Stimulated activated naive B cell treated with anti-CD40 and anti-IgM and Interleukin-4, amounts not matched to agents 10 μg/mL and 1 μg/mL and 100 μg/mL, for 72 hours (primary cell): Measurements from ENCODE around the gene POU2F1.

ENCODE experiments used
- ATAC-seq, 2 donors: fragments of 150-1000 bp; cut with Tn5 transposase; replicated peaks; 2 replicates each; pipeline ENCODE4 v1.10.0; 2021; ENCODE audit warnings: moderate library complexity in 1 of 2
- DNase-seq: peaks from one replicate; pipeline ENCODE4 v3.0.0; 2021
- H3K27ac Mint-ChIP-seq: one replicate; pipeline ENCODE4 v1.8.0; 2022; ENCODE audit warnings: mild to moderate bottlenecking, mixed read lengths
- H3K27me3 Mint-ChIP-seq, 2 donors: one replicate each; pipeline ENCODE4 v1.8.0; 2022; ENCODE audit warnings: mixed read lengths in 2 of 2
- H3K36me3 Mint-ChIP-seq, 2 donors: one replicate each; pipeline ENCODE4 v1.8.0; 2022; ENCODE audit warnings: mixed read lengths in 2 of 2, mild to moderate bottlenecking in 1 of 2
- H3K4me1 Mint-ChIP-seq, 2 donors: one replicate each; pipeline ENCODE4 v1.8.0; 2022; ENCODE audit warnings: mixed read lengths in 2 of 2, mild to moderate bottlenecking in 1 of 2
- H3K4me3 Mint-ChIP-seq, 2 donors: one replicate each; pipeline ENCODE4 v1.8.0; 2022; ENCODE audit warnings: mild to moderate bottlenecking in 2 of 2, mixed read lengths in 2 of 2, moderate library complexity in 1 of 2
- H3K9me3 Mint-ChIP-seq, 2 donors: one replicate each; pipeline ENCODE4 v1.8.0; 2022; ENCODE audit warnings: mixed read lengths in 2 of 2, mild to moderate bottlenecking in 1 of 2

POU2F1 gene

GRCh38 chr1:167413328-167413727 lies 192.6 kb downstream of the POU2F1 start:
- Mint-ChIP-seq H3K9me3 (no peaks in the 10 kb centered on the region), H3K27me3 (no peaks in the 10 kb centered on the region), H3K4me3 (no peak overlapping the region), H3K36me3 (peaks cover 16 to 37% of the 10 kb centered on the region in 2 donors), H3K4me1 (peaks cover 6 to 20% of the 10 kb centered on the region in 2 donors), H3K27ac (no peak overlapping the region)
- ATAC-seq = no peak
- no peak for DNase-seq

- no peaks in the 10 kb centered on the region for H3K9me3 Mint-ChIP-seq
- no peak overlapping the region for H3K4me3 Mint-ChIP-seq
- DNase-seq (no peak), ATAC-seq (no peak)
- H3K27me3 Mint-ChIP-seq = no peaks in the 10 kb centered on the region
- H3K4me1 Mint-ChIP-seq = peaks cover 7 to 27% of the 10 kb centered on the region in 2 donors
- peaks cover 16 to 35% of the 10 kb centered on the region in 2 donors for H3K36me3 Mint-ChIP-seq
- H3K27ac Mint-ChIP-seq = no peak overlapping the region
Observed at GRCh38 chr1:167416506-167416905, 195.8 kb downstream of the POU2F1 start.

- no peak overlapping the region for H3K4me3 Mint-ChIP-seq
- H3K9me3 Mint-ChIP-seq = no peaks in the 10 kb centered on the region
- no peak for DNase-seq
- H3K27me3 Mint-ChIP-seq = no peaks in the 10 kb centered on the region
- H3K36me3 Mint-ChIP-seq = peaks cover 8 to 25% of the 10 kb centered on the region in 2 donors
- no peak for ATAC-seq
- H3K4me1 Mint-ChIP-seq = peaks cover 7 to 19% of the 10 kb centered on the region in 2 donors
- no peak overlapping the region for H3K27ac Mint-ChIP-seq
Observed at GRCh38 chr1:167418391-167418790, 197.7 kb downstream of the POU2F1 start.

- no peaks in the 10 kb centered on the region for H3K9me3 Mint-ChIP-seq
- no peak for ATAC-seq
Observed at GRCh38 chr1:167419245-167419644, 198.6 kb downstream of the POU2F1 start.

GRCh38 chr1:167420510-167420909 lies 199.8 kb downstream of the POU2F1 start:
- DNase-seq (no peak), ATAC-seq (no peak)
- Mint-ChIP-seq H3K9me3 (no peaks in the 10 kb centered on the region), H3K4me3 (no peak overlapping the region), H3K36me3 (peaks cover 6 to 26% of the 10 kb centered on the region in 2 donors), H3K27me3 (no peaks in the 10 kb centered on the region), H3K4me1 (peaks cover 8 to 19% of the 10 kb centered on the region in 2 donors), H3K27ac (no peak overlapping the region)

More at GRCh38 chr1:167419245-167419644, 198.6 kb downstream of the POU2F1 start:
- no peak overlapping the region for H3K27ac Mint-ChIP-seq
- H3K4me1 Mint-ChIP-seq = peaks cover 7 to 19% of the 10 kb centered on the region in 2 donors
- no peaks in the 10 kb centered on the region for H3K27me3 Mint-ChIP-seq
- peaks cover 8 to 24% of the 10 kb centered on the region in 2 donors for H3K36me3 Mint-ChIP-seq
- no peak overlapping the region for H3K4me3 Mint-ChIP-seq
- no peak for DNase-seq

GRCh38 chr1:167423684-167424619 lies 203.3 kb downstream of the POU2F1 start:
- no peak overlapping the region for H3K4me3 Mint-ChIP-seq
- DNase-seq (no peak), ATAC-seq (no peak)
- H3K9me3 Mint-ChIP-seq = no peaks in the 10 kb centered on the region
- no peaks in the 10 kb centered on the region for H3K27me3 Mint-ChIP-seq
- no peak overlapping the region for H3K27ac Mint-ChIP-seq
- peaks cover 1 to 14% of the 10 kb centered on the region in 2 donors for H3K4me1 Mint-ChIP-seq
- H3K36me3 Mint-ChIP-seq = peaks cover 3 to 15% of the 10 kb centered on the region in 2 donors

- Mint-ChIP-seq H3K4me1 (peaks cover 7 to 24% of the 10 kb centered on the region in 2 donors), H3K27ac (no peak overlapping the region), H3K36me3 (peaks cover 3 to 12% of the 10 kb centered on the region in 2 donors), H3K4me3 (no peak overlapping the region), H3K9me3 (no peaks in the 10 kb centered on the region), H3K27me3 (no peaks in the 10 kb centered on the region)
- DNase-seq (no peak), ATAC-seq (no peak)
Observed at GRCh38 chr1:167425482-167425881, 204.8 kb downstream of the POU2F1 start.

- Mint-ChIP-seq H3K9me3 (no peaks in the 10 kb centered on the region), H3K27me3 (no peaks in the 10 kb centered on the region), H3K4me1 (peaks cover 16 to 35% of the 10 kb centered on the region in 2 donors), H3K4me3 (no peak overlapping the region), H3K36me3 (peaks cover 3 to 12% of the 10 kb centered on the region in 2 donors), H3K27ac (no peak overlapping the region)
- DNase-seq = no peak
- ATAC-seq = no peak
Observed at GRCh38 chr1:167426716-167427115, 206.0 kb downstream of the POU2F1 start.

GRCh38 chr1:167427848-167428247 lies 207.2 kb downstream of the POU2F1 start:
- Mint-ChIP-seq H3K9me3 (no peaks in the 10 kb centered on the region), H3K27ac (peak overlapping the region; percentile 1), H3K4me1 (peaks cover 24 to 46% of the 10 kb centered on the region in 2 donors), H3K4me3 (no peak overlapping the region), H3K27me3 (no peaks in the 10 kb centered on the region), H3K36me3 (peaks cover 1 to 8% of the 10 kb centered on the region in 2 donors)
- DNase-seq (no peak), ATAC-seq (no peak)

GRCh38 chr1:167428395-167428794 lies 207.7 kb downstream of the POU2F1 start:
- DNase-seq (no peak), ATAC-seq (no peak)
- no peak overlapping the region for H3K4me3 Mint-ChIP-seq
- H3K36me3 Mint-ChIP-seq = peaks cover 1 to 8% of the 10 kb centered on the region in 2 donors
- H3K27me3 Mint-ChIP-seq = no peaks in the 10 kb centered on the region
- no peaks in the 10 kb centered on the region for H3K9me3 Mint-ChIP-seq
- no peak overlapping the region for H3K27ac Mint-ChIP-seq
- peaks cover 25 to 48% of the 10 kb centered on the region in 2 donors for H3K4me1 Mint-ChIP-seq

- Mint-ChIP-seq H3K36me3 (peaks cover 1 to 3% of the 10 kb centered on the region in 2 donors), H3K27ac (peak overlapping the region; percentile 25), H3K4me3 (no peak overlapping the region), H3K9me3 (no peaks in the 10 kb centered on the region), H3K27me3 (no peaks in the 10 kb centered on the region), H3K4me1 (peaks cover 25 to 48% of the 10 kb centered on the region in 2 donors)
- DNase-seq (no peak), ATAC-seq (peak in 1 of 2 donors; percentile 17)
Observed at GRCh38 chr1:167429612-167430011, 208.9 kb downstream of the POU2F1 start.

- H3K27me3 Mint-ChIP-seq = peaks cover 2% of the 10 kb centered on the region in 2 donors
- DNase-seq (peak; percentile 15), ATAC-seq (peak; percentile 36 to 63)
- no peaks in the 10 kb centered on the region for H3K9me3 Mint-ChIP-seq
- H3K36me3 Mint-ChIP-seq = no peaks in the 10 kb centered on the region
- peaks cover 24 to 48% of the 10 kb centered on the region in 2 donors for H3K4me1 Mint-ChIP-seq
- H3K27ac Mint-ChIP-seq = peak overlapping the region; percentile 83
- peak overlapping the region; percentile 30 to 41 for H3K4me3 Mint-ChIP-seq
Observed at GRCh38 chr1:167430134-167430848, 209.6 kb downstream of the POU2F1 start.

GRCh38 chr1:167430849-167431242 lies 210.2 kb downstream of the POU2F1 start:
- Mint-ChIP-seq H3K27me3 (peaks cover 5 to 7% of the 10 kb centered on the region in 2 donors), H3K27ac (peak overlapping the region; percentile 92), H3K36me3 (no peaks in the 10 kb centered on the region), H3K4me1 (peaks cover 24 to 48% of the 10 kb centered on the region in 2 donors), H3K4me3 (peak overlapping the region; percentile 52 to 59), H3K9me3 (no peaks in the 10 kb centered on the region)
- ATAC-seq (peak; percentile 64 to 65), DNase-seq (no peak)

GRCh38 chr1:167431261-167431908 lies 210.7 kb downstream of the POU2F1 start:
- Mint-ChIP-seq H3K36me3 (no peaks in the 10 kb centered on the region), H3K4me1 (peaks cover 24 to 48% of the 10 kb centered on the region in 2 donors), H3K9me3 (no peaks in the 10 kb centered on the region), H3K27me3 (peaks cover 5 to 7% of the 10 kb centered on the region in 2 donors), H3K27ac (peak overlapping the region; percentile 92), H3K4me3 (peak overlapping the region; percentile 52 to 59)
- DNase-seq (no peak), ATAC-seq (peak; percentile 51 to 59)
